ENCODE results near the gene SYAP1. TPM values are rescaled to one million over a fixed set of nuclear protein-coding genes. Genes with fewer than 3 reads are reported as not detected.

SYAP1 gene
- total RNA-seq, 2 experiments from 2014 or later: 19.7 to 20.0 TPM

- intact Hi-C loops (cut with micrococcal nuclease; ENCODE audit: unreplicated experiment): loop anchor here (2.0 to 5.0 kb wide), 3 partner anchors 67 to 86 kb away; partner anchors contain the start of genes RBBP7 and SYAP1
- peak within 1 kb of the TSS; percentile 83 for H3K4me2 ChIP-seq (ENCODE audit: low read length)
- H3K4me1 ChIP-seq (ENCODE audit: insufficient read depth, low read length, poor library complexity, severe bottlenecking): peaks cover 28% of the 10 kb centered on the region
- DNase-seq (ENCODE audit: low spot score): peak; percentile 96
- TF ChIP-seq CTCF (conservative IDR thresholded peaks at IDR 0.05; ENCODE audit: low read length) (no peak), EZH2phosphoT487 (IDR thresholded peaks at IDR 0.05; ENCODE audit: borderline replicate concordance, low read depth, low read length) (no peak)
- no peaks in the 10 kb centered on the region for H3K9me3 ChIP-seq (ENCODE audit: low read length)
- peak within 1 kb of the TSS; percentile 85 for H3K4me3 ChIP-seq (ENCODE audit: low read depth, low read length, poor library complexity, severe bottlenecking)
- H4K20me1 ChIP-seq (ENCODE audit: insufficient read depth, low read length): peaks cover 14% of the 10 kb centered on the region; the same call in 1 of the 2 replicates
- CTCF ChIA-PET (ENCODE audit: unreplicated experiment): no interaction called here
- POLR2A ChIA-PET: interaction anchor here (1.0 kb wide), 1 partner anchor 16 kb away, joined by 7 read pairs; no protein-coding TSS in a partner anchor
- H3K9me2 ChIP-seq (ENCODE audit: insufficient read depth, low read length): no peaks in the 10 kb centered on the region
- H3K27ac ChIP-seq (ENCODE audit: low read depth, low read length, poor library complexity, severe bottlenecking): peak within 1 kb of the TSS; percentile 46
- H3K36me3 ChIP-seq (ENCODE audit: insufficient read depth, low read length): peaks cover 31% of the 10 kb centered on the region
- BruUV-seq (replicated peaks): no TSS peak
- peaks cover 46% of the 10 kb centered on the region for H3K79me2 ChIP-seq (ENCODE audit: insufficient read depth, low read depth, low read length)
- peak within 1 kb of the TSS; percentile 89; the same call in 1 of the 2 replicates for H2AFZ ChIP-seq (ENCODE audit: low read length)
Measured at GRCh38 chrX:16786139-16786790, 66.9 kb downstream of the SYAP1 start, which contains the start of gene TXLNG. TXLNG (plus strand) TSS chrX:16786466; CDS start chrX:16786488, 22 bp downstream.

- intact Hi-C loops (cut with micrococcal nuclease; ENCODE audit: unreplicated experiment): loop anchor here (2.0 to 5.0 kb wide), 3 partner anchors 68 to 85 kb away; partner anchors contain the start of genes RBBP7 and SYAP1
- ChIA-PET CTCF (ENCODE audit: unreplicated experiment) (no interaction called here), POLR2A (interaction anchor here (0.6 to 1.6 kb wide), 3 partner anchors 11 to 20 kb away, joined by 3 to 6 read pairs (median 3); no protein-coding TSS in a partner anchor)
- no peaks in the 10 kb centered on the region for H3K9me2 ChIP-seq (ENCODE audit: insufficient read depth, low read length)
- no peaks in the 10 kb centered on the region for H3K9me3 ChIP-seq (ENCODE audit: low read length)
- peak overlapping the region; percentile 46 for H3K27ac ChIP-seq (ENCODE audit: low read depth, low read length, poor library complexity, severe bottlenecking)
- H3K36me3 ChIP-seq (ENCODE audit: insufficient read depth, low read length): peaks cover 37% of the 10 kb centered on the region
- H3K4me1 ChIP-seq (ENCODE audit: insufficient read depth, low read length, poor library complexity, severe bottlenecking): peaks cover 28% of the 10 kb centered on the region
- peaks cover 54% of the 10 kb centered on the region for H3K79me2 ChIP-seq (ENCODE audit: insufficient read depth, low read depth, low read length)
- DNase-seq (ENCODE audit: low spot score): peak; percentile 40
- TF ChIP-seq CTCF (conservative IDR thresholded peaks at IDR 0.05; ENCODE audit: low read length): no peak
- no peak for TF ChIP-seq EZH2phosphoT487 (IDR thresholded peaks at IDR 0.05; ENCODE audit: borderline replicate concordance, low read depth, low read length)
- peak overlapping the region; percentile 85 for H3K4me3 ChIP-seq (ENCODE audit: low read depth, low read length, poor library complexity, severe bottlenecking)
- no peak overlapping the region for H2AFZ ChIP-seq (ENCODE audit: low read length)
- peak overlapping the region; percentile 83 for H3K4me2 ChIP-seq (ENCODE audit: low read length)
- BruUV-seq (replicated peaks): no TSS peak
- peaks cover 14% of the 10 kb centered on the region; the same call in 1 of the 2 replicates for H4K20me1 ChIP-seq (ENCODE audit: insufficient read depth, low read length)
Measured at GRCh38 chrX:16786791-16787735, 67.7 kb downstream of the SYAP1 start.
